HL-60 (cell line): ENCODE results near the gene GLIS1.

ENCODE experiments used
- CTCF ChIP-seq: IDR thresholded peaks from one replicate; pipeline ENCODE4 v1.5.1; 2011; ENCODE audit warnings: low read length, control low read depth, inconsistent platforms; ENCODE audit not compliant: insufficient read depth
- POLR2AphosphoS5 ChIP-seq: IDR thresholded peaks from 2 replicates; pipeline ENCODE4 v1.6.1; 2012; ENCODE audit warnings: low read depth
- REST ChIP-seq: IDR thresholded peaks from 2 replicates; pipeline ENCODE4 v1.6.1; 2012; ENCODE audit warnings: low read depth; ENCODE audit not compliant: insufficient replicate concordance

- TF ChIP-seq CTCF (no peak), POLR2AphosphoS5 (no peak), REST (no peak)
These were observed 171.5 kb downstream of the GLIS1 start for GRCh38 chr1:53567450-53567849.
